GM13977 (cell line): ENCODE measurements around the gene SSBP4.

Source experiments
- DNase-seq: peaks from one replicate; pipeline ENCODE4 v3.0.0; 2012; ENCODE audit warnings: low spot score
- in situ Hi-C: fragments of 300-500 bp; cut with MboI; formaldehyde crosslinking; loops from one replicate; pipeline ENCODE4 v1.12.0; 2022; ENCODE audit warnings: low sequenced_read_pairs, low pct_unique_long_range_greater_than_20kb, mixed read lengths, inconsistent platforms; ENCODE audit not compliant: unreplicated experiment
- TF ChIP-seq, protein P1 (sequence below): IDR thresholded peaks from 2 replicates; pipeline ENCODE4 v1.5.1; 2012; ENCODE audit warnings: mild to moderate bottlenecking, control low read depth; ENCODE audit not compliant: insufficient read depth; ENCODE audit errors: extremely low read depth, missing control alignments

SSBP4 gene

GRCh38 chr19:18480006-18480691, 61.0 kb downstream of the SSBP4 start:
- in situ Hi-C loops = no loop called here
- TF ChIP-seq, protein P1, sequence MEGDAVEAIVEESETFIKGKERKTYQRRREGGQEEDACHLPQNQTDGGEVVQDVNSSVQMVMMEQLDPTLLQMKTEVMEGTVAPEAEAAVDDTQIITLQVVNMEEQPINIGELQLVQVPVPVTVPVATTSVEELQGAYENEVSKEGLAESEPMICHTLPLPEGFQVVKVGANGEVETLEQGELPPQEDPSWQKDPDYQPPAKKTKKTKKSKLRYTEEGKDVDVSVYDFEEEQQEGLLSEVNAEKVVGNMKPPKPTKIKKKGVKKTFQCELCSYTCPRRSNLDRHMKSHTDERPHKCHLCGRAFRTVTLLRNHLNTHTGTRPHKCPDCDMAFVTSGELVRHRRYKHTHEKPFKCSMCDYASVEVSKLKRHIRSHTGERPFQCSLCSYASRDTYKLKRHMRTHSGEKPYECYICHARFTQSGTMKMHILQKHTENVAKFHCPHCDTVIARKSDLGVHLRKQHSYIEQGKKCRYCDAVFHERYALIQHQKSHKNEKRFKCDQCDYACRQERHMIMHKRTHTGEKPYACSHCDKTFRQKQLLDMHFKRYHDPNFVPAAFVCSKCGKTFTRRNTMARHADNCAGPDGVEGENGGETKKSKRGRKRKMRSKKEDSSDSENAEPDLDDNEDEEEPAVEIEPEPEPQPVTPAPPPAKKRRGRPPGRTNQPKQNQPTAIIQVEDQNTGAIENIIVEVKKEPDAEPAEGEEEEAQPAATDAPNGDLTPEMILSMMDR = no peak
- DNase-seq = no peak

DNA sequence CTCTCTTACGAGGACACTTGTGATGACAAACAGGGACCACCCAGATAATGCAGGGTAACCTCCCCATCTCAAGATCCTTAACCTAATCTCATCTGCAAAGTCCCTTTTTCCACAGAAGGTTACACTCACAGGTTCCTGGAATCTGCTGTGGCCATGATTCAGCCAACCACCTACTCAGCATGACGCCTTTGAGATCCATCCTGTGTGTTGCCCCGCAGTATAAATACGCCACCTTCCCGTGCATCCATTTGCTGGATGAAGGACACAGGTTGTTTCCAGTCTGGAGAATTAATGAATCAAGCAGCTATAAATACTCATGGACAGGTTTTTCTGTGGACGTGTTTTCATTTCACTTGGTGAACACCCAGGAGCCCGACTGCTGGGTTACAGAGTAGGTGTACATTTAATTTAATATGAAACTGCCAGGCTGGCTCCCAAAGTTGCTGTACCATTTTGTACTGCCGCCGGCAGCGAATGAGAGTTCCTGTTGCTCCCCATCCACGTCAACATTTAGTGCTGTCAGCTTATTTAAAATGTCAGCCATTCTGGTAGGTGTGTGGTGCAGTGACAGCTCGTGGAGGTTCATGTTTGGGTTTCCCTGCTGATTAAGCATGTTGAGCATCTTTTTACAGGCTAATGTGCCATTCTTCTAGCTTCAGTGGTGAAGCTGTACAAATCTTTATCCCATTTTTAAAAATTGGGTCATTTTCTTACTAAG, 62.5 kb downstream of the SSBP4 start:
- in situ Hi-C loops = no loop called here
- no peak for DNase-seq
- TF ChIP-seq, protein P1 = no peak

DNA sequence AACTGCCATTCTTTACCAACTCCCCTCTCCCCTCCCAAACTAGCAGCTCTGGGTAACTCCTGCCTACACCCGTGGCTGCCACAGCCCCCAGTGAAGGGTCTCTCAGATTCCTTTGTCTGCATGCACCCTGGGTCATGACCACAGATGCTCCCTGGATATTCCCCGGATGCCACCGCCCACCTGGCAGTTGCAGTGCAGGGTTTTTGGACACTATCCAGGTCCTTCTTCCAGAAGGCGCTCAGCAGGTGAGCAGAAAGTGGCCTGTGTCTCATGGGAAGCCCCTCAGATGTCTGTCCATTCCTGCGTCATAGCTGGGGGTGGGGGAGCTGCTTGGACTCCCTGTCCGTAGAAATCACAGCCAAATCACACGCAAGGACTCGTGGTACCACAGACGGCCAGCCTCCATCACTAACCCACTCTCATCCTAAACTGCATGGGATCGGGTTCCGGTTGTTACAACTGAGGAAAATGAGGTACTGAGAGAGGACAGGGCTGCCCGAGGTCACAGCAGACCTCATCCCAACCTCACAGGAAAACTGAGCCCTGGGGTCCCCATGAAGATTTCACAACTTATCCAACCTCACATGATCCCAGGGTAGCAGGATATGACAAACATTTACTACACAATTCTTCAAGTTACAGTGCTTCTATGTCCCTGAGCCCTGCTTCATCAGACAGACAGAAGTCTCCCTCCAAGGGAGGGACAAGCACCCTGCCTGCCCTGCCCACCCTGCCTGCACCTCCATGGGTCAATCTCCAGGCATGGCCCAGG, 64.1 kb downstream of the SSBP4 start:
- TF ChIP-seq, protein P1 = no peak
- in situ Hi-C loops = no loop called here
- DNase-seq = no peak
